HG03439 (cell line): ENCODE measurements around the gene ST8SIA5.

ENCODE experiments used
- ATAC-seq: cut with Tn5 transposase; IDR thresholded peaks from one replicate; pipeline ENCODE4 v1.9.1; 2021; ENCODE audit warnings: mild to moderate bottlenecking, moderate library complexity; ENCODE audit not compliant: unreplicated experiment

ST8SIA5 gene

DNA sequence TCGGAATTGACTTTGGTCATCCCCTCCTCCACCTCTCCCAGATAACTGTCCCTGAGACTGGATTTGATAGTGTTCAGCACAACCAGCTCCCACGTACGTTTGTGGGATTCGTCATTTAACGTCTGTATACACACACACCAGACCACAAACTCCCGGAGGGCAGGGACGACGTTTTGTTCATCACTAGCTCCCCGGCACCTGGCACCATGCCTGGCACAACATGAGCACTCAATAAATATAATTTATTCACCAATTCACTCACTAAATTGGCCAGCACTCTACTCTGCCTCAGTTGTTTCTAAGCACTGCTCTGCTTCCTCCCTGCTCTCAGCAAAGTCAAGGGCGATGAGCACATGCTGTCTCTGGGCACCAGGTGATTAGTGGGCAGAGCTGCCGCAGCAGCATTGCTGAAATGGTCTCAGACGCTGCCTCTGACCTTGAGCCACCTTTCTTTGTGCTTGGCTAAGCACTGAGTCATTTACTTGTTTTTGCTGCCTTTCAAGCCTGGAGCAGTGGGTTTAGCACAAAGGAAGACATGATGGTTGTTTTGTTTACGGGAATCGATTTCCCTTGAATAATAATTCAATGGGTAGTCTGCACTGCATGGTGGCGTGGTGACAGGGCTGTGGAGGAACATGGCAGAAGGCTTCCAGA is 80.5 kb downstream of the ST8SIA5 start:
- no peak for ATAC-seq

DNA sequence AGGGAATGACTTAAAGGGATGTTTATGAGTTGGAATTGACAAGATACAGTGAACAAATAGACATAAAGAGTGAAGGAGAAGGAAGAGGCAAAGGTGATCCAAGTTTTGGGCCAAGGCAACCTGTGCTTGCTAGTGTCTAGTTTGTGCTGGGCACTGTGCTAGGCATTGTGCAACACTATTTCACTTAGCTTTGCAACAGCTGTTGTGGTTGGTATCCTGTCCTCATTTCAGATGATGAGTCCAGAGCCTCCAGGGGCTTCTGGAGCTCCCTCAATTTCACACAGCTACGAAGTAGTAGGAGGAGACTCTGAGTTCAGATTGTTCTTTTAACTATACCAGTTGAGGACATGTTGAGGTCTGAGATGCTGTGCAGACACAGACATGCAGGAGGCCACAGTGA is 81.7 kb downstream of the ST8SIA5 start:
- ATAC-seq = no peak

DNA sequence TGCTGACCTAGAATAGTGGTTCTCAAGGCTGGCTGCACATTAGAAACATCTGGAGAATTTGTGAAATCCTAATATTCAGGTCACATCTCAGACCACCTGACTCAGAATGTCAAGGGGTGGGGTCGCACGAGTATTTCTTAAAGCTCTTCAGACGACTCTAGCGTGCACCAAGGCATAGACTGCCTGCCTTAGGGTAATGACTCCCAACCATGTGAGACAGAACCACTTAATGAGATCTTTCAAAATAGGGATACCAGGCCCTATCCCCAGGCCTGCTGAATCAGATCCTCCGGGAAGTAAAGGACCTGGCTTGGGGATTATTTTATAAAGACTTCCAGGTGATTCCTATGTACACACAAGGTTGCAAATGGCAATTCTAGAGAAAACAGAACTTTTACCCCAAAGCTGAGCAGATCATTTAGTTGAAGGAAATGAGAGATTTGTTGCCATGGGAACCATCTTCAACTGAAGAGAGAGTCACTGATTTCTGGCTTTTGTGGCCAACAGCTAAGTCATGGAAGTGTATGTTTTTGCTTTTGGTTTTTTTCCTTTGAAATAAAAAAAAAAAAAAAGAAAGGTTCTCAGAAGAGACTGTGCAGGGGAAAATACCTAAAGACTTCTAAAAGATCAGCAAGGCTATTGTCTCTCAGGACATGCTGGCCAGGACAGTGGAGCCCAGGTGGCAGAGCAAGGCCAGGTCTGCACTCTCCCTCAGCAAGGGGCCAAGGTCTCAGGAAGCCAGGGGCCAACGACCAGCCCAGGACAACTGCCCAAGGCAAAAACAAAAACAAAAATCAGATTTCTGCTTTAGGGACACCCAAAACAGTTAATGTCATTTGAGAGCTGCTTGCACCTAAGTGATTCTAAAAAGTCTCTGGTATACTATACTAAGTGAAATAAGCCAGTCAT is 84.5 kb downstream of the ST8SIA5 start:
- no peak for ATAC-seq

DNA sequence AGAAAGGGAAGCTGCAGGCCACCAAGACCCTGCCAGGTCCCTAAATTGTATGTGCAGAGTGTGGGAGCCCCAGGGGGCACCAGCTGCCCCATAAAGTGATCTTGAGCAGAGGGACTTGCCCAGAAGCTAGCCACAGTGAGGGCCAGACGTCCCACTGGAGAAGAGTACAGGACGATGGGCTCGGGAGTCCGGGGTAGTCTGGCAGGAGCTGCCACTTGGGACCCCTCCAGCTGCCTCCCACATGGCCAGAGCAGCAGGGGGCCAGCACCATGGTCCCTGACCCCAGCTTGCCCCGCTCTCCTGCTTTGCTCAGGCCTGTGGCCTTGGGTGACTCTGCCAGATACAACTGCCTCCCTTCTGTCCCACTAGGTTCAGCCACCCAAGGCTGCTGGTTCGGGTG is 88.2 kb downstream of the ST8SIA5 start:
- no peak for ATAC-seq

DNA sequence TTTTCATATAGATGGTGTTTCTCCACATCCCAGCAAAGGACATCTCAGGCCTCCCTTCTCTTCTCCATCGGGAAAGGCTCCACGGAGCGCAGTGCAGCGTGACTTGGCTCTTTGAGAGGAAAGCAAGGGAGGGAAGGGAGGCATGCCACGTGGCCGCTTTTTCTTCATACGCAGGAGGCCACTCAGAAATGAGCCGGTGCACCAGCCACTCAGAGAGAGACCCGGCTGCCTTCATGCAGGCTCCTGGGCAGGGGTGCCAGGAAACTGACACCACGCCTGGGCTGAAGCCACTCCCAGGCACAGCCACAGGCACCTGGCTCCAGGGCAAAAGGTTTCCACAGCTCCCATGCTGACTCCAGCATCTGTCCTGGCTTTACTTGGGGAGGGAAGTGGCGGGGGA is 88.7 kb downstream of the ST8SIA5 start:
- no peak for ATAC-seq

DNA sequence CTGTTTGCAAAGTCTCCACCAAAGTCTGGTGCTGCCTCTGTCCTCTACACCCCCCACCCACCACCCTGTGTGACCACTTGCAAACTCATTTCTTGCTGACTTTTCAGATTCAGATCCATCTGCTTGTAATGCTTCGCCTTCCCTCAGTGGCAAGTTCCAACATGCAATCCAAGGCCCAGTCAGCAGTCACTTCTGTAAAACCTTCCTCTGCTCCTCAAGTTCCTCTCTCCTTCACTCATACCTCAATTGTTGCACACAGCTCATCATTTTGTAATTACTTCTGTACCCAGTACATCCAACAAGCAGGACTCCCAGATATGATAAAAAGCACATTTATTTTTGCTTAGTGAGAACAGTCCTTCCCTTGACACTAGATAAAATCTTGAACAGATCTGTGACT is 93.3 kb downstream of the ST8SIA5 start:
- no peak for ATAC-seq

DNA sequence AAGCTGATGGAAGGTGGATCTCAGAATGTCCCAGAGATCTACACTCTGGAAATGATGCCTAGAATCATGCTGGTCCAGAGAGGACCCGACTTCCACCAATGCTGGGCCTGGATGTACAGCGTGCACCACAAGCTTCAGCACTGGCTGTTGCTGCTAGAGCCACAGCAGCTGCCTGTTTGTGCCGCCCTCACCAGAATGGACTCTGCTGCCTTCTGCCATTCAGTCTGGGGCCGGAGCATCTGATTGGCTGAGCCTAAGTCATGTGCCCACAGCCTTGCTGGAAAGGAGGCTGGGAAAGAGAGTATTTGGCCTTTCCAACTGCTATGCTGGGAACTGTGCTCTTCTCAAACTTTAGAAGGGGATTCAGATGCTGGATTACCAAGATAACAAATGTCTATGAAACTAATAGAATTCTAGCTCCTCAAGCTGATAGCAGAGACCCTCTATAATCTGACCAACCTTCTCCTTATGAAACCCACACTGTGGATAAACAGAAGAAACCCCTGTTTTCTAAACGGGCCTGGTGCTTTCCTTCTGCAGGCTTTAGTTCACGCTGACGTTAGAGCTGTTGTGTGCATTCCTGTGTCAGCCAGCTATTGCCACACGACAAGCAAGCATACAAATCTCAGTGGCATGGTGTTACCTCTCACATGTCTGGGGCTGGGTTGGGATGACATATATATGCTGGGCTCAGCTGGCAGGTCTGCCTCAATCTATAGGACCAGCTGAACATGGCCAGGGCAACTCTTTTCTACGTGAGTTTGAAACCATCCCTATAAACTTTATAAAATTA is 95.7 kb downstream of the ST8SIA5 start:
- no peak for ATAC-seq

DNA sequence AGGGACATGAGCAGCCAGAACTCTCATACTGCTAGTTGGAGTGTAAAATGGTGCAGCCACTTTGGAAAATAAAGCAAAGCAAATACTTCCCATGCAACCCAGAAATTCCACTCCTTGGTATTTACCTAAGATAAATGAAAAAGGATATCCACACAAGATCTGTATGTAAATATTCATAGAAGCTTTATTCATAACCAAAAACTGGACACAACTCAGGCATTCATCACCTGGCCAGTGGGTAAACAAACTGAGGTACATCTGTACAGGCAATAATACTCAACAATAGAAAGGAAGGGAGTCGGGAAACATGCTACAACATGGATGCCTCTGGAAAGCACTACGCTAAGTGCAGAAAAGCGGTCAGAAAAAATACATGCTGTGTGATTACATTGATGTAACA is 97.4 kb downstream of the ST8SIA5 start:
- ATAC-seq = no peak

DNA sequence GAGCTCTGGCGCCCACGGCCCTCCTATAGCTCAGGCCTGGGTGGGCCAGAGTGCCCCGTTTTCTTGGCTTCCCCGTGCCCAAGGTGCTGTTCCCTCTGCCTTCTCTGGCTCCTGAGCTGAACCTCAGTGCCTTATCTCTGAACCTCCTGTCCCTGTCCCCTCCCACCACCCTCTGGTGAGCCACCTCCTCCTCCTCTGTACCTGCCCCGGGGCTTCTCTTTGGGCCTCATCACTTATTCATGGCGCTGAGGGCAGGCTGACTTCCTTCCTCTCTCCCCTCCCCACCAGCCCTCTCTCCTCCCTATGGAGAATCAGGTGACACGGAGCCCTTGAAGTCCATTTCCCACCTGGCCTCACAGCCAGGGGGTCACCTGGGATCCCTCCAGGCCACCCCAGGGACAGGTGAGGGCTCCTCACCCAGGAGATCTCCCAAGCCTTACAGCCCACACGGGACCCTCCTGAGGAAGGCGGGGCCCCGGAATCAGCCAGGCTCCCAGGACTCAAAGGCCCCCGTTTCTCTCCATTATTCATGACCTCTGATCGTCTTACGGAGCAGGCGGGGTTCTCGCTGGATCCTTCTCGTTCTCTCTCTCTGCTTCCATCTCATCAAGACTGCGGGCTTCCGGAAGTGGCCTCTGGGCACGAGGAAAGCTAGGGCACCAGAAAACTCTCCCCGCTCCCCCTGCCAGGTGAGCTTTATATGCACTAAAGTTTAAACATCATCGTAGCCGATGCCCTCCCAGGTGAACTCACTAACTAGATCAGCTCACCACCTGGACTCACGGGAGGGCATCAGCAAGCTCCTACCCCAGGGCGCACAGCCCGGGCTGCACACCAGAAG is 99.5 kb downstream of the ST8SIA5 start, which contains the start of gene LOXHD1:
Gene LOXHD1 (minus strand): TSS at position 106 of the 841 bp plus-strand sequence. CDS start 187 bp downstream, outside the sequence.
- no peak for ATAC-seq

DNA sequence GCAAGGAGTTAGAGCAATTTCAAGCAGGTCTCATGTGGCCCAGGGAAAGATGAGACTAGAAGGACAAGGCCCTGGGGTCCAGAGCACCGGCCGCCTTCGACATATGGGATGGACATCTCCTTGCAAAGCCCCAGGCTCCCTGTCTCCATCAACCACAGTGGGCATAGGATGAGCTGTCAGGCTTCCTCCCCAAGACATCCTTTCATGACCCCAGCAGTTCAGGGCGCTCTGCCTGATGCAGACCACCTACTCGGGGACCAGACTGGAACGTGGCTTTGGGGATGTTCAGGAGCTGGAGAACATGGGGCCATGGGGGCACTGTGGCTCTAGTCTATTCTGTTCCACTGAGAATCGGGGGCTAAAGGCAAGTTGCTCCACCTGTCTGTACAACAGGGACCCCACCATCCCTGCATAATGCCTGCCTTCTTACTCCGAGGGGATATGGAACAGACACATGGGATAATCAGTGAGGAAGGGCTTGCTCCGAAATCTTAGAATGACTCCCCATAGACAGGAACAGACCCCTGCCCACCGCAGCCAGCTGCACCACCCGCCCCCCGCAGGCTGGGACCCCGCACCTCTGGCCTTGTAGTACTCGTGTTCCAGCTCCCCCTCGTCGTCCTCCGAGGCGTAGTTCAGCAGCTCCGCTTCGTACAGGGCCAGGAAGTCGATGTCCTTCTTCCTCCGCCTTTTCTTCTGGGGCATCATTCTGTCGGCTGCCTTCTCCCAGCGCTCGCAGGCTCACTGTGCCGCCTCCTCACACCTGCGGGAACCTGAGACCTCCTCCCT is 100.3 kb downstream of the ST8SIA5 start:
- ATAC-seq = no peak

DNA sequence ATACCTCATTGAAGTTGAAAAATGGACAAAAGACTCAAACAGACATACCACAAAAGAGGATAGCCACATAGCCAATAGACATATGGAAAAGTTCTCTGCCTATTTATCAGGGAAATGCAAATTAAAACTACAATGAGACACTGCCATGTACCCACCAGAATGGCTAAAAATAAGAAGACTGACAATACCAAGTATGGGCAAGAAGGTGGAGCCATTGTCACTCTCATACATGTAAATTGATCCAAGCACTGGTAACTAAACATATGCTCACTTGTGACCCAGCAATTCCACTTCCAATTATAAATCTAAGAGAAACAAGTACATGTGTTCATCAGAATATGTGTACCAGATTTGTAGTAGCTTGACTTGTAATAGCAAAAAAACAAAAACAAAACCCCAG is 104.5 kb downstream of the ST8SIA5 start:
- ATAC-seq = no peak

DNA sequence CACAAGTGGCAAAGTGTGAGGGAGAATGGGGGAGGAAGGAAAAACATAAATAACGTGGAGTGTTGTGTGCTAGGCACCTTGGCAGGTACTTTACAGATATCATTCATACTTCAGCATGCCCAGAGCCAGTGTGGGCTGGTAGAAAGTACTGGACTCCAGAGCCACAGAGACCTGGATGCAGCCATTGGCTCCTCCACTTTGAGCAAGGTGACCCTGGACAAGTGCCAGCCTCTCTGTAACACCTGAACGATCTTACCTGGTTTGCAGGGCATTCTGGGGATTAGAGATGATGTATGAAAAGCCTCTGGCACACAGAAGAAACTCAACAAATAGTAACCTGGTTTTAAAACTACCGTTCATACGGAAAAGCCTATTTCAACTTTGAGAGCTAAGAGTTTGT is 106.2 kb downstream of the ST8SIA5 start:
- no peak for ATAC-seq

DNA sequence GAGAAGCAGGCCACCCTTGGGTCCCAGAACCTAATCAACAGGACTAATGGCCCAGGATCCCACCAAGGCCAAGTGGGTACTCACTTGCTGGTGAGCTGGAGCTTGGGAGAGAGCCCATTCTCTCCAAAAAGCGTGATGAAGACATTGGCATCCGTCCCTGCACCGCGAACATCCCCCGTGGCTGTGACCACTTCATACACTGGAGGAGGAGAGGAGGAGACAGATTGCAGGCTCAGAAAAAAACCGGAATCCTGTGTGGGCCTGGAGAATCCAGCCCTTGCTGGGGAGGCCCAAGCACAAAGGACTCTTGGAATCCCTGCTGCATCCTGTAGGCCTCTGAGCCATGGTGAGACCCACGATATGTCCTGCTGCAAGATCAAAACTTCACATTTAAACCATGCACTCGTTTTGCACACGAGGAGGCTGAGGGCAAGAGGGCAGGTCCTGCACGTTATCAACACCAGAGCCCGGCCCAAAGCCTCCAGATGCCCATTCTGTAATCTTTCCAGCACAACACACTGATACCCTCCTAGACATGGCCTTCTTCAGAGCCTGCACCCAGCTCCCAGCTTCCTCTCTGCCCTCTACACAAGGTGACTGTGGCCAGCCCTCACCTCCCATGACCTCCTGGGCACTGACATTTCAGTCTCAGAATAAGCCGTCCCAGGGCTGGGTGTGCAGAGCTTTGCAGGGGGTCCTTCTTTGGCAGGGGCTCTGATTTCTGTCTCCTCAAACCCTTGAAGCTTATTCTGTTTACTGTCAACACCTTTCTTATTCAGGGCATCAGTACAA is 107.6 kb downstream of the ST8SIA5 start:
- ATAC-seq = no peak

DNA sequence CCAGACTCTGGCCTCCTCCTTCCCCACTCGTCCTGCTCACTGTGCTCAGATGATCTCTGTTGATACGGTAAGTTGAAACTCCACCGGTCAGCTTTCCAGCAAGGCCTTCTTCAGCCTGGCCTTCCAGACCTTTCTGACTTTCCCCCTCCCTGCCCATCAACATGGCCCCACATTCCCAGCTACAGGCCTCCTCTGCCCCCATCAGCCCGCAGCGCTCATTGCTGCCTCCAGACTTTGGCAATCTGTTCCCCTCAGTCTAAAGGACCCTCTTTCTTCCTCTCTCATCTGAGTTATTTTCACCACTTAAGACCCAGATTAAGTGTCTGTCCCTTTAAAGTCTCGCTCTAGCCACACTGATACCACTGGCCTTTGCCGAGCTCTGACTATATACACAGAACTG is 110.4 kb downstream of the ST8SIA5 start:
- no peak for ATAC-seq

DNA sequence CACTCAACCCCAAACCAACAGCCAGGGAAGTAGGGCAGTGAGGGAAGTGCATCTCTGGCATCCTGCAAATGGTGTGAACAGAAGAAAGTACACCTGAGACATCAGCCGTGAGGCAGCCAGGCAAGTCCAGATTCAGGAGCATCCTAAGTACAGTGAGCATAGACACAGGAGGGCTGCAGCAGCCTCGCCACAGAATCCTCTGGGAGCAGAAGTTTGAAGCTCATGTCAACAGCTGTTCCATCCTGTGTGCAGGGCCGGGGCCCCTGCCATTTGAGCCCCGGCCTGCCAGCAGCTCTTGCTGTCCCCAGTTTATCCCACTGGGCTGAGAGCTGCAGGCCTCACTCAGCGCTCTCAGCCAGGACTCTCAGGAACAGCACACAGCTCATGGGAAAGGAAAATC is 114.3 kb downstream of the ST8SIA5 start:
- no peak for ATAC-seq

DNA sequence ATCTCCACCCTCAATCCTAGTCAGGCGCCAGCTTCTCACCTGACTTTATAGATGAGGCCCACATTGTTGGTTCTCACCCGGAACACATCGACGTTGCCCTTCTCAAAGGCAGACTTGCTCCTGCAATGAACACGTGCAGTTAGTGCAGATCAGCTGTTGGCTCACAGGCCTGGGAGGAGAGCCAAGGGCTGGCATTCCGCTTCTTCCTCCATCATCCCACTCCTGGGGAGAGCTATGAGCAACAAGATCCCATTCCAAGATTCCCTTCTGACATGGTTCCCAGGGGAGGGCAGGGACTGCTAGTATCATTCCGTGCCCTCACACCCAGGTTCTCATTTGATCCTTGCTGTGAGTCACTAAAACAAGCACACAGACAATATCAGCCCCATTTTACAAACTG is 114.9 kb downstream of the ST8SIA5 start:
- no peak for ATAC-seq

DNA sequence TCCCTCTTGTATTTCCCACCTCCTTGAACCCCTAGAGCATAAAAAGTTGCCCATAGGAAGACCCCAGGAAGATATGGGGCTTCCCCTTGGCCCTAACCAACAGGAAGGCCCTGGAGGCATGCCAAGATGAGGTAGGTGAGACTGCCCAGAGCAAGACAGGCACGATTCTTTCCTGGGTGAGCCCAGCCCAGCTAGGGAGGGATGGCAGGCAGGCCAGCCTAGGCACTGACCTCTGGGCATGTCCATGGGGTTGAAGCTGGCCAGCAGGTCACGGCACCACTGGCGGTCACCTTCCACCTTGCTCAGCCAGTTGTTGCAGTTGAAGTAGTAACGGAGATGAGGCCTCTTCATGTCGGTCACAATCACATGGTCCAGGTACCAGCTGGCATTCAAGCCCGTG is 117.5 kb downstream of the ST8SIA5 start:
- no peak for ATAC-seq

DNA sequence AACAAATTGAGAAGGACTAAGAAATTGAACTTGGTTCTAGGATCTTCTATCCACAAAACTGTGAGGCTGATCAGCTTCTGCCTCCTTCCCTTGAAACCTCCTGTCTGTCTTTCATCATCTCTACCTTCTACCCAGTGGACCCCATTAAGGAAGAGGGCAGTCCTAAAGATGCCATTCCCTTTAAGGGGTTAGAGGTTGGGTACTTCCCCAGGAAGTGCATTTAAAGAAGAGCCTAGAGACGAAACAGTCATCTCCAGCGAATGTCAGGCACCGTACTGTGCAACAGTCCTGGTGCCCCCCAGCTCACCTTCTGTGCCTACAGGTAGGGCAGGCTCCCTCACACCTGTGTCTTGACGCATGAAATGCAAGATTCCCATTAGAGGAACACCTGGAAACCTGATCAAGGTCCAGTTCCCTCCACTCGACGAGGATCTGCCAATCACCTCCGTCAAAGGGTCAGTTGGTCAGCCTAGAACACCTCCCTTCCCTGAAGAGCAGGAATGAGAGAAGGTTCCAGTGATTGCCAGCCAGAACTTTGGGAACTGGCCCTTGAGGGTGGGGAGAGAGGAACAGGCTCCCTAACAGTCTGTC is 120.7 kb downstream of the ST8SIA5 start:
- no peak for ATAC-seq
